HEK293 (cell line): ENCODE data around the gene QRSL1.
"Not testable (repeated sequence)": the region's sequence is repeated elsewhere in the genome, so short reads cannot be mapped to it uniquely, and the experiment has no call there.

Source experiments
- CTCF ChIA-PET: fragments of 350-600 bp; formaldehyde crosslinking; extraction: SDS; loops from one replicate; lab custom pipeline; 2021; ENCODE audit warnings: antibody characterized with exemption; lab: Yijun Ruan, JAX
- POLR2A ChIA-PET: fragments of 300-600 bp; formaldehyde crosslinking; extraction: SDS; loops from one replicate; lab custom pipeline; 2020; ENCODE audit warnings: antibody characterized with exemption, inconsistent platforms; lab: Yijun Ruan, JAX
- H3K27ac ChIP-seq: fragments of 200-500 bp; sonication (Bioruptor generic); 2 replicates; pipeline ENCODE4 v1.5.1; 2014; ENCODE audit warnings: low read depth, low read length, control low read depth, inconsistent platforms; ENCODE audit errors: extremely low read depth
- H3K36me3 ChIP-seq, 2 experiments: fragments of 200-500 bp in 1 of 2; sonication (Bioruptor generic) in 1 of 2; 1 replicate in 1 of 2; 2 replicates in 1 of 2; pipeline ENCODE4 v1.5.1; 2014 to 2017; ENCODE audit warnings: inconsistent platforms in 2 of 2, low read length in 2 of 2; ENCODE audit not compliant: control insufficient read depth in 2 of 2, insufficient read depth in 1 of 2
- H3K4me1 ChIP-seq: fragments of 200-500 bp; sonication (Bioruptor generic); 2 replicates; pipeline ENCODE4 v1.5.1; 2014; ENCODE audit warnings: mild to moderate bottlenecking, low read length, inconsistent platforms; ENCODE audit not compliant: control insufficient read depth, insufficient read depth
- H3K4me3 ChIP-seq: 2 replicates; pipeline ENCODE4 v1.5.1; 2011; ENCODE audit warnings: low read depth, mild to moderate bottlenecking, control low read depth, low read length, moderate library complexity
- H3K9me3 ChIP-seq: fragments of 200-500 bp; sonication (Bioruptor generic); 2 replicates; pipeline ENCODE4 v1.5.1; 2014; ENCODE audit warnings: low read depth, low read length, inconsistent platforms; ENCODE audit not compliant: control insufficient read depth, insufficient read depth
- AEBP2 ChIP-seq: fragments of 450-650 bp; formaldehyde crosslinking; IDR thresholded peaks from 2 replicates; pipeline ENCODE4 v1.5.1; 2016; ENCODE audit warnings: missing biosample characterization, missing genetic modification characterization, borderline replicate concordance
- BCL11A ChIP-seq: fragments of 450-650 bp; formaldehyde crosslinking; IDR thresholded peaks from 2 replicates; pipeline ENCODE4 v1.5.1; 2016; ENCODE audit warnings: low read depth, missing biosample characterization, missing genetic modification characterization
- GLI4 ChIP-seq: fragments of 450-650 bp; formaldehyde crosslinking; IDR thresholded peaks from 2 replicates; pipeline ENCODE4 v1.5.1; 2016; ENCODE audit warnings: missing biosample characterization, missing genetic modification characterization
- KLF7 ChIP-seq: fragments of 450-650 bp; formaldehyde crosslinking; IDR thresholded peaks from 2 replicates; pipeline ENCODE4 v1.5.1; 2016; ENCODE audit warnings: missing biosample characterization, missing genetic modification characterization, borderline replicate concordance
- MEIS1 ChIP-seq: sonication (generic); formaldehyde crosslinking; IDR thresholded peaks from 2 replicates; pipeline ENCODE4 v1.8.1; 2022; ENCODE audit warnings: missing genetic modification reagents, mild to moderate bottlenecking, borderline replicate concordance
- ZBTB10 ChIP-seq: fragments of 450-650 bp; formaldehyde crosslinking; IDR thresholded peaks from 2 replicates; pipeline ENCODE4 v1.5.1; 2016; ENCODE audit warnings: missing biosample characterization, missing genetic modification characterization
- ZBTB7A ChIP-seq: fragments of 450-650 bp; formaldehyde crosslinking; IDR thresholded peaks from 2 replicates; pipeline ENCODE4 v1.5.1; 2016; ENCODE audit warnings: low read depth, missing biosample characterization, missing genetic modification characterization
- ZNF121 ChIP-seq: fragments of 450-650 bp; formaldehyde crosslinking; IDR thresholded peaks from 2 replicates; pipeline ENCODE4 v1.5.1; 2016; ENCODE audit warnings: missing biosample characterization, missing genetic modification characterization
- ZNF146 ChIP-seq: fragments of 450-650 bp; formaldehyde crosslinking; IDR thresholded peaks from 2 replicates; pipeline ENCODE4 v1.5.1; 2016; ENCODE audit warnings: missing biosample characterization, missing genetic modification characterization
- ZNF398 ChIP-seq: fragments of 450-650 bp; formaldehyde crosslinking; IDR thresholded peaks from 2 replicates; pipeline ENCODE4 v1.5.1; 2017; ENCODE audit warnings: missing biosample characterization, missing genetic modification characterization
- ZNF423 ChIP-seq: fragments of 450-650 bp; formaldehyde crosslinking; IDR thresholded peaks from 2 replicates; pipeline ENCODE4 v1.5.1; 2016; ENCODE audit warnings: missing biosample characterization, missing genetic modification characterization
- ZNF513 ChIP-seq: fragments of 450-650 bp; IDR thresholded peaks from 2 replicates; pipeline ENCODE4 v1.5.1; 2018; ENCODE audit warnings: missing biosample characterization, missing genetic modification characterization
- ZNF621 ChIP-seq: fragments of 450-650 bp; formaldehyde crosslinking; IDR thresholded peaks from 2 replicates; pipeline ENCODE4 v1.5.1; 2017; ENCODE audit warnings: missing biosample characterization, missing genetic modification characterization
- ZNF707 ChIP-seq: fragments of 450-650 bp; formaldehyde crosslinking; IDR thresholded peaks from 2 replicates; pipeline ENCODE4 v1.5.1; 2016; ENCODE audit warnings: missing biosample characterization, missing genetic modification characterization
- ZSCAN5A ChIP-seq: fragments of 450-650 bp; formaldehyde crosslinking; IDR thresholded peaks from 2 replicates; pipeline ENCODE4 v1.5.1; 2016; ENCODE audit warnings: missing biosample characterization, missing genetic modification characterization

Gene QRSL1

GRCh38 chr6:106694343-106694742 lies 65.0 kb downstream of the QRSL1 start:
- H3K4me1 ChIP-seq = 0 out of 2 replicates have a peak, but pooled peaks cover 7% of the 10 kb centered on the region
- no peak for TF ChIP-seq ZSCAN5A (tag by site-specific recombination)
- TF ChIP-seq ZBTB10 = no peak
- no peak for TF ChIP-seq ZNF707 (tag by site-specific recombination)
- TF ChIP-seq, all 188 proteins: peak for 0
- Histone ChIP-seq H3K4me3 (no peak overlapping the region), H3K27ac (no peak overlapping the region), H3K36me3 (no peaks in the 10 kb centered on the region), H3K9me3 (no peaks in the 10 kb centered on the region)
- CTCF ChIA-PET = interaction anchor here (0.5 to 1.7 kb wide), 4 partner anchors 21 to 285 kb away, joined by 3 to 8 read pairs (median 3); no protein-coding TSS in a partner anchor
- POLR2A ChIA-PET = no interaction called here

GRCh38 chr6:106700581-106700980 lies 71.2 kb downstream of the QRSL1 start:
- peaks cover 8% of the 10 kb centered on the region; the same call in 1 of the 2 replicates for H3K4me1 ChIP-seq
- H3K9me3 ChIP-seq = no peaks in the 10 kb centered on the region
- H3K27ac ChIP-seq = no peak overlapping the region
- POLR2A ChIA-PET = no interaction called here
- no peaks in the 10 kb centered on the region for H3K36me3 ChIP-seq
- CTCF ChIA-PET = interaction anchor here (1.5 kb wide), 1 partner anchor 13 kb away, joined by 4 read pairs; no protein-coding TSS in a partner anchor
- no peak overlapping the region for H3K4me3 ChIP-seq
- TF ChIP-seq ZNF146 (tag by site-specific recombination) (no peak), AEBP2 (no peak), ZNF398 (no peak), ZNF621 (no peak), BCL11A (tag by site-specific recombination) (no peak), ZNF423 (no peak), MEIS1 (CRISPR knock-in tag) (no peak), GLI4 (tag by site-specific recombination) (no peak), ZNF121 (tag by site-specific recombination) (no peak), ZNF513 (tag by site-specific recombination) (no peak), ZBTB7A (tag by site-specific recombination) (no peak), KLF7 (tag by site-specific recombination) (no peak)

- H3K36me3 ChIP-seq, H3K4me1 ChIP-seq, H3K9me3 ChIP-seq, H3K27ac ChIP-seq, H3K4me3 ChIP-seq, POLR2A ChIA-PET: not testable (repeated sequence)
- CTCF ChIA-PET = interaction anchor here (0.5 to 1.4 kb wide), 2 partner anchors 21 to 90 kb away, joined by 3 to 6 read pairs; no protein-coding TSS in a partner anchor
Observed at GRCh38 chr6:106701201-106701600, 71.8 kb downstream of the QRSL1 start.
